Measurements from ENCODE around the gene ARHGAP10.
A peak's percentile ranks its signal among the peaks of the same experiment; 100 is the strongest.

Gene ARHGAP10

DNA sequence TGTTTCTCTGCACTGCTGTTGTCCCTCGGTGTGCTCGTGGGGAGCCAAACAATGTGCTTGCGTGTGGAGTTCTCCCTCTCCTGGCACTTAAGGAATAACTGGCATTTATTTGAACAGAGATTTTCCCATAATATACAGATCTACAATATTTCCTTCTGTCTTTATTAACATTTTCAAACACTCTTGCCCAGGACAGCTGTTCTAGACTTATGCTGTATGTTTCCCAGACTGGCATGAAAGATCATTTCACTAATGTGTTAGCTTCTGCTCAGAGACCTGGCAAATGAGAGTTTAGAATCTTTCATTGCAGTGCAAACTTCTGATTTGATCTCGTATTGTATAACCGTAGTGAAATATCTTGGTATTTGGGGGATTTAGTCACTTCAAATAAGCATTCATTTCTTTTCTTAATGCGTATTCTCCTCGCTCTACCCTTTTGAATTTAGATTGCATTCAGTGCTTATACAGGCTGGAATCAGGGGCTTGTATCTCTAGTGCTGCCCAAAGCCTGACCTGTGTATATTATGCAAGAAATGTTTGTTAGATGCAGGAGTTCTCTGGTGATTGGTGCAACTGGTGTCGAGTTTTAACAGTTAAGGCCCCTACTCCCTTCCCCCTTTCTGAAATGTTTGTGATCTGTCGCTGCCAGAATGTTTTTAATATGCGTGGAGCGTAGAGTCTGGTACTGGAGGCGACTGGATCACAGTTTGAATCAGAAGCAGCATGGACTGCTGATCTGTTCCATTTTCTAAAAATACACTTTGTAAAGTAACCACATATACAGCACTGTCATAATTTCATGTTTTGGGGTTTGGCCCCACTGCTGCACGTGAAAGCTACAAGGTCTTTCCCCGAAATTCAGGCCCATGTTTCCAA is 326.3 kb downstream of the ARHGAP10 start:
- H3K4me2 ChIP-seq (ENCODE audit: low read length), result peak overlapping the region; percentile 33

GRCh38 chr4:148059617-148060180 is 327.8 kb downstream of the ARHGAP10 start:
- H3K4me3 ChIP-seq (ENCODE audit: low read length), result no peak overlapping the region

More for the DNA sequence above, 326.3 kb downstream of the ARHGAP10 start:
- Histone ChIP-seq H3K4me3 (ENCODE audit: low read length) (no peak overlapping the region), H3K27ac (ENCODE audit: low read depth, low read length) (no peak overlapping the region), H3F3A (ENCODE audit: control insufficient read depth, insufficient read depth) (no peaks in the 10 kb centered on the region), H3K79me2 (ENCODE audit: control insufficient read depth, low read length) (no peaks in the 10 kb centered on the region), H4K20me1 (ENCODE audit: control insufficient read depth, insufficient read depth, low read depth, low read length) (no peaks in the 10 kb centered on the region; the same call in 1 of the 2 replicates), H3K27me3 (ENCODE audit: control insufficient read depth, low read length) (no peaks in the 10 kb centered on the region; the same call in 1 of the 2 replicates), H3K36me3 (ENCODE audit: control insufficient read depth, low read length) (no peaks in the 10 kb centered on the region), H3K9me2 (replicated peaks; ENCODE audit: control insufficient read depth, low read length) (no peaks in the 10 kb centered on the region), H3K9me3 (ENCODE audit: control insufficient read depth, insufficient read depth, low read length) (no peaks in the 10 kb centered on the region), H3K4me1 (ENCODE audit: control insufficient read depth, low read length) (peaks cover 28% of the 10 kb centered on the region)
- no peak for TF ChIP-seq EZH2phosphoT487 (IDR thresholded peaks at IDR 0.05; ENCODE audit: borderline replicate concordance, low read length)
- no peak for TF ChIP-seq CTCF (IDR thresholded peaks at IDR 0.05; ENCODE audit: low read depth, low read length, poor library complexity, severe bottlenecking)

DNA sequence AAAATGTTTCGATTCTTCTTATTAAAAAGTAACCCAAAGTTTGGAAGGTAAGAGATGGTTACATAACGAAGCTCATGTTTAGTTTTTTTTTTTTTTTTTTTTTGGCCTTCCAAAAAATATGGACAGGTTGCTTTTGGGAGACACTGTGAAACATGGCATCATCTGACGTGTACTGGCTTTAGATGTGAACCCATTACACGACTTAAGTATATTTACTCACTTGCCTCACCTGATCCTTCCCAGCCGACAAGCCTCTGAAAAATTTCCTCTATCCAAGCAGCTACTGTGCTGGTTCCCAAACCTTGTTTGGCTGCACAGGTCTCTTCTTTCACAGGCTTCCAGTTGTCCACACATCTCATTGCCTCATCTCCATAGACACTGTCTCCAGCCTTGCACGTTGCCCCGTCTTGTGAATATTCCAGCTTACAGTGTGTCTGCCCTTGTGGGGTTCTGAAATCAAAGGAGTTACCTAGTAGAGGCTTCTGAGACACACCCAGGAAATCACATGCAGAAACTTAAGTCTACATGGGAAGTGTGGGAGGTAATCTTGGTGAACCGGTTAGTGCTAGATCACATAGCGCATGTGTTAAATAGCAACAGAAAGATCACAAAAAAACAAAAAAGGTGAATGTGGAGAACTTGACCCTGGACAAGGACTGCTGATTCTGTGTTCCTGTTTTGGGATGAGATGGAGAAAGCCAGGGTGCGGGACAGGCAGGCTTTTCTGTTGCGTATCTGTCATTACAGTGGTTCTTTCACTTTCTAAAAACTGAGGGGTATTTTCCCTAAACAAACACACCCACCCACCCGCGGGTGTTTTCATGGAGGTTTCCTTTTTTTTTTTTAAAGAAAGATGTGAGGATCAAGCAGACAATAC is 328.6 kb downstream of the ARHGAP10 start:
- Histone ChIP-seq H3K4me1 (ENCODE audit: control insufficient read depth, low read length) (peaks cover 16% of the 10 kb centered on the region), H3K4me3 (ENCODE audit: low read length) (no peak overlapping the region), H3K27ac (ENCODE audit: low read depth, low read length) (no peak overlapping the region), H3K27me3 (ENCODE audit: control insufficient read depth, low read length) (no peaks in the 10 kb centered on the region; the same call in 1 of the 2 replicates), H3K4me2 (ENCODE audit: low read length) (no peak overlapping the region), H3F3A (ENCODE audit: control insufficient read depth, insufficient read depth) (no peaks in the 10 kb centered on the region), H3K79me2 (ENCODE audit: control insufficient read depth, low read length) (no peaks in the 10 kb centered on the region), H3K36me3 (ENCODE audit: control insufficient read depth, low read length) (no peaks in the 10 kb centered on the region), H4K20me1 (ENCODE audit: control insufficient read depth, insufficient read depth, low read depth, low read length) (no peaks in the 10 kb centered on the region; the same call in 1 of the 2 replicates), H3K9me3 (ENCODE audit: control insufficient read depth, insufficient read depth, low read length) (no peaks in the 10 kb centered on the region), H3K9me2 (replicated peaks; ENCODE audit: control insufficient read depth, low read length) (no peaks in the 10 kb centered on the region)
- TF ChIP-seq EZH2phosphoT487 (IDR thresholded peaks at IDR 0.05; ENCODE audit: borderline replicate concordance, low read length) (no peak), CTCF (IDR thresholded peaks at IDR 0.05; ENCODE audit: low read depth, low read length, poor library complexity, severe bottlenecking) (no peak)

More at GRCh38 chr4:148059617-148060180, 327.8 kb downstream of the ARHGAP10 start:
- Histone ChIP-seq H3K36me3 (ENCODE audit: control insufficient read depth, low read length) (no peaks in the 10 kb centered on the region), H3F3A (ENCODE audit: control insufficient read depth, insufficient read depth) (no peaks in the 10 kb centered on the region), H3K9me2 (replicated peaks; ENCODE audit: control insufficient read depth, low read length) (no peaks in the 10 kb centered on the region), H3K79me2 (ENCODE audit: control insufficient read depth, low read length) (no peaks in the 10 kb centered on the region), H3K9me3 (ENCODE audit: control insufficient read depth, insufficient read depth, low read length) (no peaks in the 10 kb centered on the region), H3K27me3 (ENCODE audit: control insufficient read depth, low read length) (no peaks in the 10 kb centered on the region; the same call in 1 of the 2 replicates), H3K27ac (ENCODE audit: low read depth, low read length) (no peak overlapping the region), H3K4me1 (ENCODE audit: control insufficient read depth, low read length) (peaks cover 16% of the 10 kb centered on the region), H3K4me2 (ENCODE audit: low read length) (no peak overlapping the region), H4K20me1 (ENCODE audit: control insufficient read depth, insufficient read depth, low read depth, low read length) (no peaks in the 10 kb centered on the region; the same call in 1 of the 2 replicates)
- TF ChIP-seq EZH2phosphoT487 (IDR thresholded peaks at IDR 0.05; ENCODE audit: borderline replicate concordance, low read length), result no peak
- no peak for TF ChIP-seq CTCF (IDR thresholded peaks at IDR 0.05; ENCODE audit: low read depth, low read length, poor library complexity, severe bottlenecking)
